Panc1 (cell line): ENCODE results near the gene HNF1B.

Experiments
- POLR2AphosphoS5 ChIP-seq: IDR thresholded peaks from 2 replicates; pipeline ENCODE4 v1.6.1; 2012; ENCODE audit warnings: mild to moderate bottlenecking, low read depth, low read length, moderate library complexity
- REST ChIP-seq, 2 experiments: IDR thresholded peaks; 2 replicates each; pipeline ENCODE4 v1.6.1; 2011 to 2012; ENCODE audit warnings: low read depth in 2 of 2, control low read depth in 1 of 2, low read length in 1 of 2, mild to moderate bottlenecking in 1 of 2, moderate library complexity in 1 of 2; ENCODE audit not compliant: insufficient read depth in 1 of 2
- SIN3A ChIP-seq: IDR thresholded peaks from 2 replicates; pipeline ENCODE4 v1.6.1; 2012; ENCODE audit warnings: low read depth, mild to moderate bottlenecking, low read length, moderate library complexity, borderline replicate concordance; ENCODE audit not compliant: insufficient read depth
- TCF7L2 ChIP-seq: IDR thresholded peaks from 2 replicates; pipeline ENCODE4 v1.6.1; 2011; ENCODE audit warnings: mild to moderate bottlenecking, low read depth, low read length, inconsistent platforms
- TF ChIP-seq, protein P1 (sequence below): fragments of 450-650 bp; IDR thresholded peaks from 2 replicates; pipeline ENCODE4 v1.5.1; 2017; ENCODE audit warnings: mild to moderate bottlenecking

- no peak for TF ChIP-seq POLR2AphosphoS5
- no peak for TF ChIP-seq TCF7L2
- TF ChIP-seq, protein P1, sequence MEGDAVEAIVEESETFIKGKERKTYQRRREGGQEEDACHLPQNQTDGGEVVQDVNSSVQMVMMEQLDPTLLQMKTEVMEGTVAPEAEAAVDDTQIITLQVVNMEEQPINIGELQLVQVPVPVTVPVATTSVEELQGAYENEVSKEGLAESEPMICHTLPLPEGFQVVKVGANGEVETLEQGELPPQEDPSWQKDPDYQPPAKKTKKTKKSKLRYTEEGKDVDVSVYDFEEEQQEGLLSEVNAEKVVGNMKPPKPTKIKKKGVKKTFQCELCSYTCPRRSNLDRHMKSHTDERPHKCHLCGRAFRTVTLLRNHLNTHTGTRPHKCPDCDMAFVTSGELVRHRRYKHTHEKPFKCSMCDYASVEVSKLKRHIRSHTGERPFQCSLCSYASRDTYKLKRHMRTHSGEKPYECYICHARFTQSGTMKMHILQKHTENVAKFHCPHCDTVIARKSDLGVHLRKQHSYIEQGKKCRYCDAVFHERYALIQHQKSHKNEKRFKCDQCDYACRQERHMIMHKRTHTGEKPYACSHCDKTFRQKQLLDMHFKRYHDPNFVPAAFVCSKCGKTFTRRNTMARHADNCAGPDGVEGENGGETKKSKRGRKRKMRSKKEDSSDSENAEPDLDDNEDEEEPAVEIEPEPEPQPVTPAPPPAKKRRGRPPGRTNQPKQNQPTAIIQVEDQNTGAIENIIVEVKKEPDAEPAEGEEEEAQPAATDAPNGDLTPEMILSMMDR = no peak
- no peak for TF ChIP-seq SIN3A
- TF ChIP-seq REST (IDR thresholded peaks at IDR 0.05; ENCODE audit: insufficient read depth in 1 of 2, low read depth in 2 of 2, low read length in 1 of 2) = no peak
Observed at GRCh38 chr17:37691807-37692206, 53.1 kb downstream of the HNF1B start.
